Ureter (tissue), 1 donor: ENCODE data around the gene HDC. TPM values are rescaled to one million over a fixed set of nuclear protein-coding genes. Genes with fewer than 3 reads are reported as not detected.

Source experiments
- DNase-seq: peaks from one replicate; pipeline ENCODE4 v3.0.0-alpha.2; 2020; ENCODE audit warnings: low spot score
- total RNA-seq: library from RNA; stranded (reverse); gene quantifications from one replicate; pipeline ENCODE4 v1.2.4, GENCODE V29; 2023
- donor health status: DM: yes; HTN: yes; CAD: no.

The HDC gene
- total RNA-seq, 1 donor from 2014 or later = 5.6 TPM

DNA sequence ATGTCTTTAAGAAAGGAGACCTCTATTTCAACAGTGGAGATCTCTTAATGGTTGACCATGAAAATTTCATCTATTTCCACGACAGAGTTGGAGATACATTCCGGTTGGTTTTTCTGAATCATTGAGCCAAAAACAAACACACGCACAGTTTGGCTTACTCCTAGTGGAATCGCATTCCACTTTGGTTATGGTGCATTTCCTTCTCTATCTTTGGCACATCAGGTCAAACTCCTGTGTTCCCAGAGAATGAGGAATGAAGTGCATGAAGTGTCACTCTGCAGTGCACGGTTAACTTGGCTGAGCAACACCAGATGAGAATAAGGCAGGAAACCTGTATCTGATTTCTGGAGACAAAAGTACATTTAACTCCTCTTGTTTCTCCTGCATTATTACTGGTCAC, 38.5 kb downstream of the HDC start:
- no peak for DNase-seq

DNA sequence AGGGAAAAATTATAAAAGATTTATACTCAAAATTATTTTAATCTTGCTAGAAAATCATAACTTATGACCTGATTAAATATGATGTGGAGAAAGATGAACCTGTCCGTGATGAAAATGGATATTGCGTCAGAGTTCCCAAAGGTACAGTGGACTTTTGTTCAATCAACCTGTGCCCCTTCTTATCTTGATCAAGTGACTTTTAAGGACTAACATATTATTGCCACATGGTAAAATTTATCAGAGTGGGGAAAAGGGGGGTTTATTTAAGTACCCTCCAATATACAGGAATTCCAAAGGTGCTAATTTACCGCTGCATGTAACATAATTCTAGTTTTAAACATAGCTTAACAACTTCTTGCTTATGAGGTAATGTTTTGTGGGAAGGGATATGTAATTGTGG, 39.6 kb downstream of the HDC start:
- no peak for DNase-seq

DNA sequence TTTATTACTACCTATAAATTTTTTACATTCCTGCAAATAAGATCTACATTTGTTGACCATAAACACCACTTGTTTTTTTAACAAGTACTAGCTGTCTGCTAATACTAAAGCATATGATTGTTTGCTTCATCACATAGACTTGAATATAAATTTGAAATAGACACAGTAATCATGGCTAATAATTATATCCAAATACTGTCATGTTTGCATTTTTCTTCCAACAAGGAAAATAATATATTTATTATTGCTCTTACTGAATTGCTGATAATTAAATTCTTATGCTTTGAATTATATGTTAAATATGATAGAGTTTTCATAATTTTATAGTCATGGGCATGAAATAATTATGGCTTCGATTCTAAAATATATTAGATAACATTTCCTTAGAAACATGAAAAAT, 40.5 kb downstream of the HDC start:
- DNase-seq = no peak

DNA sequence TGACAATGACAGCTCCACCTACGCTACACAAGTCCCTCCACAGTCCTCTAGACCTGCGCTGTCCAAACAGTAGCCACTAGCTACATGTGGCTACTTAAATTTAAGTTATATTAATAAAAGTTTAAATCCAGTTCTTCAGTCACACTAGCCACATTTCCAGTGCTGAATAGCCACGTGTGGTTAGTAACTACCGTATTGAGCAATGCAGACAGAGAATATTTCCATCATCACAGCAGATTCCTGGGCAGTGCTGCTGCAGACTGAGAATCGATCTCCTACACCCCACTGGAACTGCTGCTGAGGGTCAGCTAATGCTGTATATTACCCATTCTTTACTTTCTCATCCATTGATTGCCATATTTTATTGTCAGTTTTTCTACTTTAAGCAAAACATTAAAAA, 40.9 kb downstream of the HDC start:
- no peak for DNase-seq

DNA sequence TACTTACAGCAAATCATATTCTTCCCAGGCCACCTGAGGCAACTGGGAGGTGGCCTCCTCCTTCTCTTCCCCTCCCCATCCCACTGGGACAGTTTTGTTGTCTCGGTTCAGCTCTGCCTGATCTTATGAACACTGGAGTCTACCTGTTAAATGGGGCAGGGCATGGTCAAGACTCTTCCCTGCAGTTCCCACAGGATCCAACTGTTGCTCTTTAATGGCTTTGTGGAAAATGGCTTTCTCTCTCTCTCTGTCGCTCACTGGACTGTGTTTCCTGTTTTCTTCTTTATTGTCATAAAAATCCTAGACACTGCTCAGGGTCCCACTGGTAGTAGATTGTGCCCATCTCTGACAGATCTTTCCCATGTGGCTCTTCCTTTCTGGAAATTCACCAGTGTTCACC, 43.3 kb downstream of the HDC start:
- no peak for DNase-seq

DNA sequence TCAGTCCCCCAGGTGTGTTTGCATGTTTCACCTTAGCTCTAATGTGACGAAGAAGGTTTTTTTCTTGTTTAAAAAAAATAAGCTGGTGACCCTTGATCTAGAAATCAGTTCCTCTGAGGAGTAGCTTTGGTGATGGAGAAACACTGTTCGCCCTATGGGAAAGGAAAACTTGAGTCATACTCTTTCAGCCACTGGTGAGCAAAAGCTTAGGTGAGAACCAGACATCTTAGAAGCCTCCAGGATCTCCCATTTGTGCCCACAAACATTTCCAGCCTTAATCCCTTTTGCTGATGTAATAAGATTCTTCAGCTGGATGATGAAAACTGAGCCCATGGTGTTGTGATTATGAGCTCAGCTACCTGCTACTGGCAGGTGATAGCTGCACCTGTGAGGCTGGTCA, 45.7 kb downstream of the HDC start:
- DNase-seq = no peak

DNA sequence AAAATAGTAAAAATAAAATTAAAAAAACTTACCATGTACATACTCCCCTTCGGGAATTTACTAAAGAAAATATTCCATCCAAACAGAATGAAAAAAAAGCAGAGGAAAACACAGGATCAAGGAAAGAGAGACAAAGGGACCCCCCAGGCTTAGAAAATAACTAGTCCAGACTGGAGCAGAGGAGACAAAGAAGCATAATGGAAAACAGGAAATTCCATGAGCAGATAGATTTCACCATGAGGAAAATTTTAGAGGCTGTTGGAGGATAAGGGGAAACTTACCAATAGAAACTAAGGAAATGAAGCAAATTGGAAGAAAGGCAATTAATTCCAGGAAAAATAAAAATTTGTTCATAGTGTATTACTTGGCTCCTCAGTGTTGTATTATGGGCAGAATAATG, 46.8 kb downstream of the HDC start:
- DNase-seq = no peak

DNA sequence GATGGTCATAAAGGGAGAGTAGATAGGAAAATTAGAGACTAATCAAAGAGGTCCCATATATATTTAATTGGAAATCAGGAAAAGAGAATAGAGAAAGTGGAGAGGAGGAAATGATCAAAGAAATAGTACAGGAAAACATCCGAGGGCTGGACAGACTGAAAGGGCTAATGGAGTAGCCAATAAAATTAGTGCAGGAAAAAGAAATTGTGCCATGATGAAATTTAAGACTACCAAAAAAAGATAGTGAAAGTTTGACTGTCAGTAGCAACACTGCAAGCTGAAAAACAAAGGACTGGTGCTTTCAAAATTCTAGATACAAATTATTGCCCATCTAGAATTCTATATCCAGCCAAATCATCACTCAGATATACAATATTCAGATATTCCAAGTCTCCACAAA, 47.2 kb downstream of the HDC start:
- no peak for DNase-seq

DNA sequence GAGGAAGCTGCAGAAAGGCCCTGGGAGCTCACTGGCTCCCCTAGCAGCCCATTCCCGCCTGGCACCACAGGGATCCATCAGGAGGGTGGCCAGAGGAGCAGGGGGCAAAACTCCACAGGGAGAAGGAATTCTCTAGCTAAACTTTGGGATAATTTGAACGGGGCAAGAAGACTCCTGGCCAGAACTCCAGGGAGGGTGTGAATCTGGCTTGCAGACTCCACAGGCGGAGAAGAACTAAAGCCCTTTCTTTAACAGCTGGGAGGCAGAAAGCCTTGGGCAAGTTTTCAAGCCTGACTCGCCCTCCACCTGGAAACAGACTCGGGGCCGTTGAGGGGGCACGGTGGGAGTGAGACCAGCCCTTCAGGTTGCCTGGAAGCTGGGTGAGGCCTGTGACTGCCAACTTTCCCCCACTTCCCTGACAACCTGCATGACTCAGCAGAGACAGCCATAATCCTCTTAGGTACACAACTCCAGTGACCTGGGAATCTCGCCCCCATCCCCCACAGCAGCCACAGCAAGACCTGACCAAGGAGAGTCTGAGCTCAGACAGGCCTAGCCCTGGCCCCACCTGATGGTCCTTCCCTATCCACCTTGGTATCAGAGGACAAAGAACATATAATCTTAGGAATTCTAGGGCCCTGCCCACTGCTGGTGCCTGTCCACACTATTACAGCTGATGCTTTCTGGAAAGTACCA, 54.9 kb downstream of the HDC start:
- DNase-seq = peak; percentile 53

DNA sequence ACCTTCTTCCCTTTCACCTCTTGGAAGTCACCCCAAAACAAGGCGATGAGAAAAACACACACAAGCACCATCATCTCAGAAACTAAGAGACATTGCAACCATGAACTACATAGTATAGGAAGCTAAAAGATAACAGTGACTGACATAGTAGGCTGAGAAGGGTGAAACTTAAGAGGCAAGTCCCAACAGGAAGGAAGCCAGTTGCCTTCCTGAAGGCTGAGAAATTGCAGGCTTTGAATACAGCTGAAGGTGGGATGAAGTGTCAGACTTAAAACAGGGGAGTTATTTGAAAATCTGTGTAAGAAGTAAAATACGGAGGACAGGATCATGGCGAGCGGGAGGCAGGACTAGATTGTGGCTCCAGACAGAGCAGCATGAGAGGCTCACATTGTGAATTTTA, 55.7 kb downstream of the HDC start:
- no peak for DNase-seq

DNA sequence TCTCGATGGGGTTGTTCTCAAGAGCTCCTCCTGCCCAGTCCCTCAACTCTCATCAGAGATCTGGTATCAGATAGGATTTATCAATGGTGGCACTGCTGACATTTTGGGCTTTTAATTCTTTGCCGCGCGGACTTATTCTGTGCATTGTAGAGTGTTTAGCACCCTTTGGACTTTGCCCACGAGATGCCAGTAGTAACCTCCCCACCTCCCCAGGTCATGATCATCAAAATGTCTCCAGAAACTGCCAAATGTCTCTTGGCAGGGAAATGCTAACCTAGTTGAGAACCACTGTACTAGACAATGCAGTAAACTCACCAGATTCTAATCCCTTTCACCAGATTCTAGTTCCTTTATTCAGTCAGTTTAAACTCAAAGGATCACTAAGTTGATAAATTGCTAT, 59.5 kb downstream of the HDC start:
- DNase-seq = no peak

DNA sequence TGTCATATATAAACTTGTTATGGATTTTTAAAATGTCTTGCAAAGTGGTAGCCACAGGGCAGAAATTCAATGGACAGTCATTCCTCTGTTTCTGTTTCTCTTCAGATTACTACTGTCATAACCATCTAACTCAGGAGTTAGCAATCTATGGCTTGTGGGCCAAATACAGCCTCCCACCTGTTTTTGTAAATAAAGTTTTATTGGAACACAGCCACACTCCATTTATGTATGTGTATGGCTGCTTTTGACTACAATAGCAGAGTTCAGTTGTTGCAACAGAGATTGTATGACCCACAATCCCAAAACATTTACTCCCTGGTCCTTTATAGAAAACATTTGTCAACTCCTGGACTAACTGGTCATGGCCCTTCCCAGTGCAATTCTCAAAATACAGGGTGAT, 63.5 kb downstream of the HDC start:
- DNase-seq = no peak

DNA sequence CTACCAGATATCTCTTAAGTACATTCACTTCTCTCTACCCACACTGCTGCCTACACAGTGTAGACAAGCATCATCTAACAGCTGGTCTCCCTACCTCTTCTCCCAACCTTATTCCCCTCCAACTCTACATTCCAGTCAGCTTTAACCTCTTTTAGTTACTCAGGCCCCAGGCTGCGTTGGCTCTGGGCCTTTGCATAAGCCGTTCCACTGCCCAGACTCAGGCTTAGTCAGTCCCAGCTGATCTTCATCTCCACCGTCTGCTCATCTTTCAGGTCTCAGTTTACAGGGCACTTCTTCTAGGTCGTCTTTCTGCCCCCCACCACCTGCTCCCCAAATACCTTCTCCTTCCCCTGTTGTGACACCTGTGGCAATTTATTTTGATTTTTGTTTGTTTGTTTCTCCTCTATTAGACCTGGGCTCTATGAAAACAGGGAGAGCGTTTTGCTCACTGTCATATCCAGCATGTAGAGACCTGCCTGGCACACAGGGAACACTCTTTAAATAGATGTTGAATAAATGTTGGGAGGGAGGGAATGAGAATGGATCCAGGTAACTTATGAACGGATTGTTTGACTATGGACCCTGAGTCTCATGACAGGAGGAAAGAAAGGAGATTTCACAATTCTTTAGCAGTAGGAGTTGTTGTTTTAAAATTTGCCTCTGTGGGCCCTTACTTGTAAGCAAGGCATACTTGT, 72.5 kb downstream of the HDC start:
- no peak for DNase-seq

DNA sequence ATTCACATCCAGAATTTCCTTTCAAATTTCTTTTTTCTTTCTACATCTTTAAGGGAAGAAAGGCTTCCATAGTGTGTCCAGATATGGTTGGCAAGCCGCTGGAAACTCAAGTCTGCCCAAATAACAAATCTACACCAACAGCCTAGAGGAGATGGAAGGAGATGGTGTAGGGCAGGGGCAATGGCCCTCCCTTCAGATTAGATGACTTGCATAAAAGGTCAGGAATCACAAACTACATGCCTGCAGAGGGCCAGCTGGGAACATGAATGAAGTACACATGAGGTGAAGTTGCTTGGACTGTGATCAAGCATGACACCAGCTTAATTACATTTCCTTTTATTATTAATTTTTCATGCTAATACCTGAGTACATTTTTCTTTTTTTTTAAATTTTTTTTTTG, 73.4 kb downstream of the HDC start:
- DNase-seq = no peak

Other genes with a start within 250 kb of the HDC start
- 29.2 TPM for gene ATP8B4, start 146.5 kb downstream of the HDC start, total RNA-seq
- 8.1 TPM for gene SLC27A2, start 83.5 kb downstream of the HDC start, total RNA-seq
- 21.3 TPM for gene GABPB1, start 89.5 kb upstream of the HDC start, total RNA-seq
- 78.1 TPM for gene USP8, start 158.7 kb upstream of the HDC start, total RNA-seq